ENCODE results near the gene ZSCAN32.

The ZSCAN32 gene

DNA sequence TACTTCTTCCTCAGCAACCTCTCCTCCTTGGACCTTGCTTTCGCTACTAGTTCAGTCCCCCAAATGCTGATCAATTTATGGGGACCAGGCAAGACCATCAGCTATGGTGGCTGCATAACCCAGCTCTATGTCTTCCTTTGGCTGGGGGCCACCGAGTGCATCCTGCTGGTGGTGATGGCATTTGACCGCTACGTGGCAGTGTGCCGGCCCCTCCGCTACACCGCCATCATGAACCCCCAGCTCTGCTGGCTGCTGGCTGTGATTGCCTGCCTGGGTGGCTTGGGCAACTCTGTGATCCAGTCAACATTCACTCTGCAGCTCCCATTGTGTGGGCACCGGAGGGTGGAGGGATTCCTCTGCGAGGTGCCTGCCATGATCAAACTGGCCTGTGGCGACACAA, 44.7 kb downstream of the ZSCAN32 start:
- no peak for DNase-seq (ENCODE audit: low read depth)

DNA sequence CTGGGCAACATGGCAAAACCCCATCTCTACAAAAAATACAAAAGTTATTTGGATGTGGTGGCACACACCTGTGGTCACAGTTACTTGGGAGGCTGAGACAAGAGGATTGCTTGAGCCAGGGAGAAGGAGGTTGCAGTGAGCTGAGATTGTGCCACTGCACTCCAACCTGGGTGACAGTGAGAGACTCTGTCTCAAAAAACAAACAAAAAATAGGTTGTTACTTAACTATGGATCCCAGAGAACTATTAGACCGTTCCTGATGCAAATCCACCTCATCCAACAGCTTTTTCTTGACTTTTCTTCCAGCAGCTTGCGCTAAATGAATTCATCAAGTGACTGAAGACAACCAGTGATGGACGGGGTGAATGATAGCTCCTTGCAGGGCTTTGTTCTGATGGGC, 45.2 kb downstream of the ZSCAN32 start, which contains the start of gene OR2C1:
Gene OR2C1, plus strand, starts transcription at position 301 of the 400 bp plus-strand sequence. Its CDS starts 52 bp downstream, at position 353.
- no peak for DNase-seq (ENCODE audit: low read depth)

DNA sequence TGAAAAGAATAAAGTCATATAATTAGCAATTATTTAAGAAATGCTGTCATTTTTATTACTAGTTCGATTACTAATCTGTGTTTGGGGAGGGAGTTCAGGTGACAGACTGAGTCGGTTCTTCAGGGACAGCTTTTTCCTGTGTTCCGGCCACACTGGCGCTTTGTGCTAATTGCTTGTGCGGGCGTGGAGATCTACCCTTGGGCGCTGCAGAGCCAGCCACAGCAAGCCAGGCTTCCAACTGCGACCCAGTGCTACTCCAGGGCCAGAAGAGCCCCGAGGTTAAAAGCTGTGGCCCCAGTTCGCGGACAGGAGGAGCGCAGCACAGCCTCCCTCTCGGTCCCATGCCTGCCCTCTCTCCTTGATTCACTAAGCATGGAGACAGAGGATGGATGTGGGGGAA, 51.6 kb downstream of the ZSCAN32 start:
- DNase-seq (ENCODE audit: low read depth): no peak

DNA sequence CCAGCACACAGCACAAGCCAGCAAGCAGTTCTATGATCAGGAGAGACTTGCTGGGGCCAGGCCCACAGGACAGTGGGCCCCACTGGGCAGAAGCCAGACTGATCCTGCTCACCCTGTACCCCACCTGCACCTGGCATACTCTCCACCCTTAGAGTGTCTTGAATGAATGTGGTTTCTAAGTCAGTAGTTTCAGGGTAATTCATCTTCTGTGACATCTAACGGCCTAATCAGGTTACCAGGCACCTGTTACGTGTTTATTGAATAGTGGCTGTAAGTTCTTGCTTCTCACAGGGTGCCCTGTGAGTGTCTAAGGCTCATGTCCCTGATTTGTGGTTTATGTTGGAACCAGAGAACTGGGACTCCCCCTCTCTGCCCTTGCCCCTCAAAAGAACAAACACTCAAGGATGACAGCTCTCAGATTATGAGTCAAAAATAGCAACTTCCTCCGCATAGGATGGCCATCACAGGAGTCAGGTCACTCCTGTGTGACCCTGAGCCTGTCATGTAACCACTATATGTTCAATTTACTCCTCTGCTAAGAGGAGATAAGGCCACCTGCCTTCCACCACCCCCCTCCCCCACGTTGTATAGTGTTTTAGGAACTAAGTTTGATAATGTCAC, 52.1 kb downstream of the ZSCAN32 start:
- no peak for DNase-seq (ENCODE audit: low read depth)

DNA sequence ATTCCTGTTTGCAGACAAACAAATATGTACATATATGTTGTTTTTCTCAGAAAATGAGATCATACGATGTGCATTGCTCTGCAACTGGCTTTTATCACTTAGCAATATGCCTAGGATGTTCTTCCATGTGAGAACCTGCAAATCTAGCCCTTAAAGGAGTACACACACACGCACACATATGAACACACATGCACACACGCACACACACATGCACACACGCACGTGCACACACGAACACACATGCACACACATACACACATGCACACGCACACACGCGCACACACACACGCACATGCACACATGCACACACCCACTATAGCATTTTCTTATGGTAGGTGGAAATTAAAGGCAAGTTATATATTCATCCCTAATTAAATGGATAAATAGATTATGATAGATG, 53.2 kb downstream of the ZSCAN32 start:
- DNase-seq (ENCODE audit: low read depth): no peak

DNA sequence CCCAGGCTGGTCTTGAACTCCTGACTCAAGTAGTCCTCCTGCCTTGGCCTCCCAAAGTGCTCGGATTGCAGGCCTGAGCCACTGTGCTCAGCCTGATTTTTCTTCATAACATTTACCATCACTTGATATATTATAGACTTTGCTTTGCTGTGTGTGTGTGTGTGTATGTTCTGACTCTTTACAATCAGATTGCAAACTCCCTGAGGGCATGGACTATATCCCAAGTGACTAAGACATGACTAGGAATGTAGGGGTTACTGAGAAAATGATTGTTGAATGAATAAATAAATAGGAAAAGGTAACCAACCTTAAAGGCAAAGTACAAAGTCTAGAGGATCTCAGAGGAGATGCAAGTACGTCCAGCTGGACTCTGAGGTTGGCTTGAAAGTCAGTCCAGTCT, 54.8 kb downstream of the ZSCAN32 start:
- DNase-seq (ENCODE audit: low read depth): no peak
